Smooth muscle cell (in vitro differentiated cells): Measurements from ENCODE around the gene DNAJB4. TPM values are rescaled to one million over a fixed set of nuclear protein-coding genes. Genes with fewer than 3 reads are reported as not detected.
"Not testable (repeated sequence)": the region's sequence is repeated elsewhere in the genome, so short reads cannot be mapped to it uniquely, and the experiment has no call there.

ENCODE experiments used
- DNase-seq: peaks from one replicate; lab custom pipeline; 2025; ENCODE audit not compliant: unreplicated experiment; lab: John Stamatoyannopoulos, UW
- H2AFZ ChIP-seq: fragments of 200-600 bp; sonication (generic); 2 replicates; pipeline ENCODE4 v1.6.0; 2016; ENCODE audit warnings: antibody characterized with exemption, low read depth, mild to moderate bottlenecking
- H3F3A ChIP-seq: fragments of 200-600 bp; sonication (generic); 2 replicates; pipeline ENCODE4 v1.6.0; 2017; ENCODE audit warnings: antibody characterized with exemption, low read depth
- H3K27ac ChIP-seq: fragments of 200-600 bp; sonication (generic); 2 replicates; pipeline ENCODE4 v1.5.1; 2016; ENCODE audit warnings: low read depth, mild to moderate bottlenecking
- H3K27me3 ChIP-seq: fragments of 200-600 bp; sonication (generic); 2 replicates; pipeline ENCODE4 v1.6.1; 2016; ENCODE audit warnings: low read depth, mild to moderate bottlenecking
- H3K36me3 ChIP-seq: fragments of 200-600 bp; sonication (generic); 2 replicates; pipeline ENCODE4 v1.5.1; 2016; ENCODE audit warnings: low read depth
- H3K4me1 ChIP-seq: fragments of 200-600 bp; sonication (generic); 2 replicates; pipeline ENCODE4 v1.5.1; 2016; ENCODE audit warnings: low read depth
- H3K4me2 ChIP-seq: fragments of 200-600 bp; sonication (generic); 2 replicates; pipeline ENCODE4 v1.6.0; 2016; ENCODE audit warnings: mild to moderate bottlenecking
- H3K4me3 ChIP-seq: fragments of 200-600 bp; sonication (generic); 2 replicates; pipeline ENCODE4 v1.5.1; 2016; ENCODE audit warnings: mild to moderate bottlenecking
- H3K79me2 ChIP-seq: fragments of 200-600 bp; sonication (generic); 2 replicates; pipeline ENCODE4 v1.6.0; 2016; ENCODE audit warnings: low read depth, mild to moderate bottlenecking
- H3K9ac ChIP-seq: fragments of 200-600 bp; sonication (generic); 2 replicates; pipeline ENCODE4 v1.6.0; 2016; ENCODE audit warnings: low read depth
- H3K9me3 ChIP-seq: fragments of 200-600 bp; sonication (generic); replicated peaks from 2 replicates; pipeline ENCODE4 v1.5.1; 2016; ENCODE audit warnings: low read depth
- H4K20me1 ChIP-seq: fragments of 200-600 bp; sonication (generic); 2 replicates; pipeline ENCODE4 v1.6.0; 2016; ENCODE audit warnings: low read depth
- CTCF ChIP-seq: fragments of 200-600 bp; sonication (generic); IDR thresholded peaks from 2 replicates; pipeline ENCODE4 v1.5.1; 2017; ENCODE audit warnings: borderline replicate concordance, mild to moderate bottlenecking, antibody characterized with exemption; ENCODE audit not compliant: insufficient read depth, poor library complexity, severe bottlenecking
- WGBS: methylation state at CpG from one replicate; pipeline ENCODE4 v1.1.7; 2016; ENCODE audit warnings: low lambda C conversion rate; 5-methylcytosine and 5-hydroxymethylcytosine counted together
- polyA plus RNA-seq: library from polyadenylated mRNA; unstranded; fragments of >200 nt; fragmentation: Nextera tagmentation; extraction: Ambion mirVana; gene quantifications from 2 replicates; pipeline ENCODE4 v1.2.1, GENCODE V29; 2016
- small RNA-seq: library from RNA; depleted of rRNA; stranded (forward); fragments of <200 nt; gene quantifications from one replicate; pipeline ENCODE3, GENCODE V24; 2014
- total RNA-seq: library from RNA; depleted of rRNA; stranded (reverse); fragments of >200 nt; gene quantifications from 2 replicates; pipeline ENCODE4 v1.2.3, GENCODE V29; 2014

DNAJB4 gene
- total and polyA plus RNA-seq, 2 experiments from 2014 or later, result 43.4 to 48.9 TPM

GRCh38 chr1:78060857-78061563 lies 56.3 kb downstream of the DNAJB4 start:
- no peaks in the 10 kb centered on the region for H3K79me2 ChIP-seq
- TF ChIP-seq CTCF, result no peak
- no peaks in the 10 kb centered on the region for H3K4me1 ChIP-seq
- H4K20me1 ChIP-seq, result no peaks in the 10 kb centered on the region
- DNase-seq, result no peak
- H3K4me3 ChIP-seq, result no peak overlapping the region
- no peaks in the 10 kb centered on the region for H3K9me3 ChIP-seq
- no peak overlapping the region for H3K27ac ChIP-seq
- no peak overlapping the region for H2AFZ ChIP-seq
- H3K27me3 ChIP-seq, result peaks cover 7% of the 10 kb centered on the region
- H3K9ac ChIP-seq, result no peak overlapping the region
- 85% methylated on average over 4 of the region's 4 CpGs for whole genome bisulfite sequencing
- H3K4me2 ChIP-seq, result no peak overlapping the region
- H3K36me3 ChIP-seq, result no peaks in the 10 kb centered on the region
- H3F3A ChIP-seq, result no peaks in the 10 kb centered on the region

GRCh38 chr1:78061825-78062523 lies 57.2 kb downstream of the DNAJB4 start:
- no peak overlapping the region for H3K4me2 ChIP-seq
- peaks cover 1% of the 10 kb centered on the region for H3K27me3 ChIP-seq
- H3F3A ChIP-seq, result no peaks in the 10 kb centered on the region
- no peaks in the 10 kb centered on the region for H4K20me1 ChIP-seq
- H3K9ac ChIP-seq, result no peak overlapping the region
- no peak for DNase-seq
- H2AFZ ChIP-seq, result no peak overlapping the region
- 70% methylated on average over 2 of the region's 2 CpGs for WGBS
- no peak for TF ChIP-seq CTCF
- no peaks in the 10 kb centered on the region for H3K79me2 ChIP-seq
- no peak overlapping the region for H3K4me3 ChIP-seq
- H3K4me1 ChIP-seq, result no peaks in the 10 kb centered on the region
- no peaks in the 10 kb centered on the region for H3K9me3 ChIP-seq
- H3K36me3 ChIP-seq, result no peaks in the 10 kb centered on the region
- no peak overlapping the region for H3K27ac ChIP-seq

- not testable (repeated sequence) for H3K27ac ChIP-seq, H2AFZ ChIP-seq, DNase-seq, H3K9me3 ChIP-seq, H3F3A ChIP-seq, H3K36me3 ChIP-seq, H4K20me1 ChIP-seq, H3K9ac ChIP-seq, H3K4me2 ChIP-seq, H3K4me3 ChIP-seq, H3K79me2 ChIP-seq, H3K4me1 ChIP-seq
- peaks cover 15% of the 10 kb centered on the region for H3K27me3 ChIP-seq
- 84% methylated on average over 2 of the region's 2 CpGs for WGBS
These were observed 60.1 kb downstream of the DNAJB4 start for GRCh38 chr1:78064886-78065285.

Small RNA genes lying within 50 kb of the gene (small RNA-seq; reads per million reads assigned to genes)
- gene AC103591.3, result 0.58 reads per million, percentile 20 among the genes with 10 or more reads in this experiment

Other genes with a start within 250 kb of the DNAJB4 start
- gene USP33, start 245.1 kb upstream of the DNAJB4 start, total RNA-seq, result 41.3 and 60.8 TPM in 2 replicates
- 26.4 and 28.8 TPM in 2 replicates for gene USP33, start 245.1 kb upstream of the DNAJB4 start, polyA plus RNA-seq
- 21.2 and 22.7 TPM in 2 replicates for gene MIGA1, start 225.3 kb upstream of the DNAJB4 start, total RNA-seq
- 6.6 and 7.1 TPM in 2 replicates for gene MIGA1, start 225.3 kb upstream of the DNAJB4 start, polyA plus RNA-seq
- gene NEXN, start 116.3 kb upstream of the DNAJB4 start, total RNA-seq, result 12.5 and 16.8 TPM in 2 replicates
- 20.2 and 28.6 TPM in 2 replicates for gene NEXN, start 116.3 kb upstream of the DNAJB4 start, polyA plus RNA-seq
- 144 and 166 TPM in 2 replicates for gene FUBP1, start 25.9 kb upstream of the DNAJB4 start, total RNA-seq
- 50.5 and 60.4 TPM in 2 replicates for gene FUBP1, start 25.9 kb upstream of the DNAJB4 start, polyA plus RNA-seq
- gene GIPC2, start 41.0 kb downstream of the DNAJB4 start, total RNA-seq, result 0.13 TPM in 1 of 2 replicates, not detected in the other
- 0.05 TPM in 1 of 2 replicates, not detected in the other for gene GIPC2, start 41.0 kb downstream of the DNAJB4 start, polyA plus RNA-seq